HG02970 (cell line): ENCODE results near the gene PDCD1LG2.
A peak's percentile ranks its signal among the peaks of the same experiment; 100 is the strongest.
"Not testable (repeated sequence)": the region's sequence is repeated elsewhere in the genome, so short reads cannot be mapped to it uniquely, and the experiment has no call there.

Source experiments
- ATAC-seq: cut with Tn5 transposase; IDR thresholded peaks from one replicate; pipeline ENCODE4 v1.9.1; 2021; ENCODE audit warnings: mild to moderate bottlenecking, moderate library complexity, moderate number of reproducible peaks; ENCODE audit not compliant: unreplicated experiment, low FRiP score

The PDCD1LG2 gene

DNA sequence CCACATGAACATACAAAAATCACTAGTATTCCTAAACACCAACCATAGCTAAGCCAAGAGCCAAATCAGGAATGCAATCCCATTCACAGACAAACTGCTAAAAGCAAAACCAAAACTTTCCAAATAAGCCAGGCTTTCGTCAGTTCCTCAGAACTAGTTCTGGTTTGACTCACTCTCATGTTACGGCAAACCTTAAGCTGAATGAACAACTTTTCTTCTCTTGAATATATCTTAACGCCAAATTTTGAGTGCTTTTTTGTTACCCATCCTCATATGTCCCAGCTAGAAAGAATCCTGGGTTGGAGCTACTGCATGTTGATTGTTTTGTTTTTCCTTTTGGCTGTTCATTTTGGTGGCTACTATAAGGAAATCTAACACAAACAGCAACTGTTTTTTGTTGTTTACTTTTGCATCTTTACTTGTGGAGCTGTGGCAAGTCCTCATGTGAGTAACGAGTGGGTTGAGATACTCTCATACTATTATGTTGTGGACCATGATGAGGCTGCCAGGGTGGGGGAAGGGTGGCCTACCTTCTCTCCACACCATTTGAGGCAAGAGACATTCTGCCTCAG is at the start of gene PDCD1LG2:
Gene PDCD1LG2 (plus strand): TSS at position 172 of the 572 bp plus-strand sequence. CDS start 12,016 bp downstream, outside the sequence.
- ATAC-seq, result peak; percentile 72

DNA sequence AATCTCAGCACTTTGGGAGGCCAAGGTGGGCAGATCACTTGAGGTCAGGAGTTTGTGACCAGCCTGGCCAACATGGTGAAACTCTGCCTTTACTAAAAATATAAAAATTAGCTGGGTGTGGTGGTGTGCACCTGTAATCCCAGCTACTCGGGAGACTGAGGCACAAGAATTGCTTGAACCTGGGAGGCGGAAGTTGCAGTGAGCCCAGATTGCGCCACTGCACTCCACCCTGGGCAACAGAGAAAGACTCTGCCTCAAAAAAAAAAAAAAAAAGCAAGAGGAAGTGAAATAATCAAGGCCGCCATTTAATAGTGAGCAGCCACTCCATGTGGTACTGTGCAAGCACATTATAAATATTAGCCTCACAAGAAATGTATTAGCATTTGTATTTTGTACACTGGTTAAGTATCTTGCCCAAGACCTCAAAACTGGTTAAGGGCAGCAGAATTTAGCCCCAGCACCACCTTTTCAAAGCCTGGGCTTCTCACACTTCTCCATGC is 45.5 kb upstream of the PDCD1LG2 start:
- ATAC-seq, result not testable (repeated sequence)

DNA sequence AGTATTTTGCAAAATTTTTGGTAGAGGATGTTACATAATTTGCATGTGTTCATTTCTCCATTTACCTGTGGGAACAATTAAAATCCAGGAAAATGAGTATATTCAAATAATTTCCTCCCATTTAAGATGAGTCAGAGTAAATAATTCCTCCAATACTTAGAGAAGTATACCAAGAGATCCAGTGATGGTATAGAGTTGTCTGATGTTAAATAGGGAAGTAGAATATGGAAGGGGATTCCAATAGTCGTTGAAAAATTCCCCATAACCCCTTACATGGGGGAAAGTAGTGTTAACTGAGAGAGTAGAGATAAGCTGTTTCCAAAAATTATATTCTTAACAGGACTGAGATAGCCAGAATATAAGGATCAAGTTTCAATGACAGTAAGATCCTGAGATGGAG is 44.3 kb upstream of the PDCD1LG2 start:
- no peak for ATAC-seq

DNA sequence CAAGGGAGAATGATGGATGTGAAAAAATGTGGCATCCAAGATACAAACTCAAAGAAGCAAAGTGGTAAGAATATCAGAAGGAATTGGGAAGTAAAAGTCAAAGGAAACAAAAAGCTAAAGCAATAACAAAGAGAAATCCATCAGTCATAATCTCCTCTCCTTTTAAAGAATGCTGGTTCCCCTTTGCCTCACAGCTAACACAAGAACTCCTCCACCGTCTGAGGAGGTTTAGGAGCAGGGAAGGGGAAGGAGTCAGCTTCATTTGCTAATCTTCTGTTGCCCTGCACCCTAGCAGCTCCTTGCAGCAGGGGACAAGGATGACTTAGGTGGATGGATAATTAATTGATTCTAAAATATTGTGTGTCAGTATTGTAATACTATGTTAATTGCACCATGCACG is 43.6 kb upstream of the PDCD1LG2 start:
- ATAC-seq, result no peak

GRCh38 chr9:5468850-5469249 is 41.5 kb upstream of the PDCD1LG2 start:
- no peak for ATAC-seq

DNA sequence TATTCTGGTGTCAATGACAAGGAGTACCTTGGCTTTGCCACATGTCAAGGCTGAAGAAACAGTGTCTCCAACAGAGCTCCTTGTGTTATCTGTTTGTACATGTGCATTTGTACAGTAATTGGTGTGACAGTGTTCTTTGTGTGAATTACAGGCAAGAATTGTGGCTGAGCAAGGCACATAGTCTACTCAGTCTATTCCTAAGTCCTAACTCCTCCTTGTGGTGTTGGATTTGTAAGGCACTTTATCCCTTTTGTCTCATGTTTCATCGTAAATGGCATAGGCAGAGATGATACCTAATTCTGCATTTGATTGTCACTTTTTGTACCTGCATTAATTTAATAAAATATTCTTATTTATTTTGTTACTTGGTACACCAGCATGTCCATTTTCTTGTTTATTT is 40.2 kb upstream of the PDCD1LG2 start:
- no peak for ATAC-seq

- ATAC-seq, result no peak
These were observed 39.5 kb upstream of the PDCD1LG2 start for GRCh38 chr9:5470816-5471215.

GRCh38 chr9:5475611-5476010 is 34.7 kb upstream of the PDCD1LG2 start:
- not testable (repeated sequence) for ATAC-seq

- ATAC-seq, result no peak
These were observed 32.1 kb upstream of the PDCD1LG2 start for GRCh38 chr9:5478206-5478605.

GRCh38 chr9:5479994-5480694 is 30.2 kb upstream of the PDCD1LG2 start:
- no peak for ATAC-seq

- no peak for ATAC-seq
These were observed 29.4 kb upstream of the PDCD1LG2 start for GRCh38 chr9:5480919-5481318.

DNA sequence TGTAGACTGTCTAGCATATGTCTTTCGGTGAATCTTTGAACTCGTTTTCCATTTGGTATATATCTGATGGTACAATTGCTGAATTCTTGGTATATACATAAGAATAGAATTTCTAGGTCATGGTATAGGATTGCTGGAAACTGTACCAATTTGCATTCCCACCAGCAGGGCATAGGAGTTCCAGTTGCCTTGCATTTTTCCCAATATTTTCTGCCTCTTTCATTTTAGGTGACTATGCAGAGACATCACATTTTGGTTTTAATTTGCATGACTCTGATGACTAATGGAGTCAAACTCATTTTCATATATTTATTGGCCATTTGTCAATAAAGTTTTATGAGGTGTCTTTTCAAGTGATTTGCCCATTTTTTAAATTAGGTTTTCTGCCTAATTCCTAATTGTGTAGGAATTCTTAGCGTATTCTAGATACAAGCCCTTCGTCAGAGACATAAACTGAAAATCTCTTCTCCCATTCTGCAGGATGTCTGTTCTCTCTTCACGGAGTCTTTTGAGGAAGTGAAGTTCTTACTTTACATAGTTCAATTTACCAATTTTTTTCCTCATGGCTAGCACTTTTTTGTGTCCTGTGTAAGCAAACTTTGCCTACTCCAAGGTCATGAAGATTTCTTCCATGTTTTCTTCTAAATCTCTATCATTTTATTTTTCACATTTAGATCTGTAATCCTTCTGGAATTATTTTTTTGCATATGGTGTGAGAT is 28.9 kb upstream of the PDCD1LG2 start:
- no peak for ATAC-seq

GRCh38 chr9:5482194-5482593 is 28.1 kb upstream of the PDCD1LG2 start:
- no peak for ATAC-seq

DNA sequence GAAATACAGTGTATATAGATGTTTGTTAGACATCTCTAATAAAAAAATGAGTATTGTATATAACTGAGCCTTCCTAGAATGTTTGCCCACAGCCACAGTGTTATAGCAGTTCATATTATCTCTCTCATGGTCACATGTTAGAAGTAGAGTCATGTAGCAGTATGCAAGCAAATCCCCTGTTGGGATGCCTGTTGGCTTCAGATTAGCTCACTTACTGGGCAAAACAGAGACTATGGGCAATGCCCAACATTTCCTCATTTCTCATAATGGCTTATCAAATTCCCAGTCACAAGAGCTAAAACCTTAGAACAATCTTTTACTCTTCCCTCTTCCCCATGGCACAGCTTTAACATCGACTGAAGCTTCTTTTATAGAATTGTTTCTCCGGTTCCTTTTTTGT is 27.0 kb upstream of the PDCD1LG2 start:
- no peak for ATAC-seq

DNA sequence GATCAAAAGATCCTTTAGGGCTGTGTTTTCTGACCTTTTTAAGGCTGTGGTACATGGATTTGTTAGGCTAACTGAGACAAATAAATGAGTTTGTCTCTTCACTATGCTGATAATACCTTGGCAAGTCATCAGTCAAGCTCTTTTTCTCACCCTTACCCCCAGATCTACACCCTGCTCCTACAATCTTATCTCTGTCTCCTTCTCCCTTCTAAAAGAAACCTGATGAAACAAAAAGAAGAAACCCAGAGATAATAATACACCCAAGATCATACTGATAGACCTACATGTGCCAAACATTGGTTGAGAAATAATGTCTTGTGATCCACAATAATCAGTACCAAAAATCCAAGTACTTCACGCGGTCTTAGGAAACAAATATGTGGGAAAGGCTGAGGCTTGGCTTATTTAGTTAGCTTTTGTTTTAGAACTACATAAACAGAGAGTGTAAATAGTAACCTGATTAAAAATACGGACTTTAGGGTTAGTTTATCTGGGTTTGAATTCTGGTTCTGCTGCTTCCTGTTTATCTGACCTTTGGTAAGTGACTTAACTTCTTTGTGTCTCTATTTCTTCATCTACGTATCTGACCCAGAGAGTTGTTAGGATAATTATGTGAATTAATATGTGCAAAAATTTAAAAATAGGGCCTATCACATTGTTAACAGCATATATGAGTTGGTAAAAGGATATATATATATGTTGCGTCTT is 24.8 kb upstream of the PDCD1LG2 start:
- ATAC-seq, result no peak

DNA sequence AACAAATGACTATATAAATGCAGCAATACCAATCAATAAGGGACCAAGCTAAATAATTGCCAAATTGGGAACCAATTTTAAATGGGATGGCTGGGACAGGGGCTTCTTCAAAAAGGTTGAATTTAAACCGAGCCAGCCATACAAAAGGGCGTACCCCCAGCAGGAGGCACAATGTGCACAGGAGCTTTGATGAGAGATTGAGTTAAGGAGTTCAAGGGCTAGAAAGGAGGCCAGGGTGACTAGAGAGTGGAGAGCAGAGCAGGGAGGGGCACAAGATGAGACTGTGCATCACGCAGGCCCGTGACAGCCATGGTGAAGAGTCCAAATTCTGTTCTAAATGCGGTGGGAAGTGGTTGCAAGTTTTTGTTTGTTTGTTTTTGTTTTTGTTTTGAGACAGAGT is 23.3 kb upstream of the PDCD1LG2 start:
- ATAC-seq, result no peak

DNA sequence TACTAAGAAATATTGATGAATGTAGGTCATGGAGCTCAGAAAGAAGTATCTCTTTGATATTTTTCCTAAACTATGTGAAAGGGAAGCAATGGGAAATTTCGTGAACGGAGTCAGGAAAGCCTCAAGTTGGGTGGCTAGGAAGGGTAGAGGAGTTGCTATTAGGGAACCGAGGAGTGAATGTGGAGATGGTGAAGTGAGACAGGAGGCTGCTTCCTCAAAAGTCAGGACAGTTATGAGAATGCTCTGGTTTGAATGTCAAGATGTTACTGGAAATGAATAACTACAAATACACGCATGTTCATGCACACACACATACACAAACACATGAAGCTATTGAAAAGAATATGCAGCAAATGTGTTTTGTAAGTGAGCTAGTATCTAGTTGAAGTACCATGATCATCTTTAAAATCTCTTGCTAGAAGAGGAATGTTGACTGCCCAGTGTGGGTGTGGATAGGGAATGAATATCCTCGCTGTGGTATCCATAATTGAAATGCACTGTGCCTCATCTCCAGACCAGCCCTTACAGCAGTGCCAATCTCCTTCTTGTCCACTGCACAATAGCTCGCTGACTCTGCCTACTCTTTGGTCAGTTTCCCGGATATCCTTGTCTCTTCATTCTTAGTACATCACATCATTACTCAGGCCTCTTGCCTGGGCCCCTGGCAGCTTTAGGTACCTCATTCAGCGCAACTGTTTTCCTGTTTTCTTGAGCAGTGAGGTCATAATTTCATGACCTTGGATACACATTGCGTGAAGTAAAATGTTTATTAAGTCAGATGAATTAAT is 21.9 kb upstream of the PDCD1LG2 start:
- no peak for ATAC-seq

DNA sequence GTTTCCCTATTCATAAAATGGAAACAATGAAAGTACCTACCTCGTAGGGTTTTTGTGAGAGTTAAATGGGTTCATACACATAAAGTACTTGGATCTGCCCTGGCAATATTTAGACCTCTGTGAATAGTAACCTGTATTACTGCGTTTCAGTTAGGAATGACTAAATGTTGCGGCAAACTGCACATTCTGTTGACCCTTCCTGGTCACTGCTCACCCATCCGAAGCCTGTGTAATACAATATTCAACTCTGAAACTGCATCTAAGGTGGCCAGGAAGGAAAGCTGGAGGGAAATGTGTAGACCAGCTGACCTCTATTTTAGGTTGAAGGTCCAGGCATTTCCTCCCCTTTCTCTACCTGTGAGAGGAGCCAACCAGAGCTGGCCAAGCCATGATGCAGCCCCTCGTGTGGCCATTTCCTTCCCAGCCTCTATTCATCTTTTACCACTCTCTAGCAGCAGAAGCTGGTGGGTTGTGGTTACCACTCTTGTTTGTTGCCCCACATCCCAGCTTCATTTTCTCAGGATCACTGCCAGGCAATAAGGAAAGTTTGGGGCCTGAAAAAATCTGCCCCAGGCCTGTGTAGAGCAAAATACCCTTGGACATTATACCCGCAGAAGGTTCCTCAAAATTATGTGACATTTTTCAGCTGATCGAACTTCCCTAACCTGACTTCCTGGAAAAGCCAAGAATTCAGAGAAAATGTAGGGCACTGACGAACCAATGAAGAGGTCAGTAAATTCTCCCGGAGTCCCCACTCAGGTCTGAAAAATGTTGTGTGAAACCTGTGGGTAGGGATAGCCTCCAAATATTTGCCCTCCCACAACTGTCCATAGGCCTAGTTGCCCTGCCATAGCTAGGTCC is 20.5 kb upstream of the PDCD1LG2 start:
- ATAC-seq, result no peak

DNA sequence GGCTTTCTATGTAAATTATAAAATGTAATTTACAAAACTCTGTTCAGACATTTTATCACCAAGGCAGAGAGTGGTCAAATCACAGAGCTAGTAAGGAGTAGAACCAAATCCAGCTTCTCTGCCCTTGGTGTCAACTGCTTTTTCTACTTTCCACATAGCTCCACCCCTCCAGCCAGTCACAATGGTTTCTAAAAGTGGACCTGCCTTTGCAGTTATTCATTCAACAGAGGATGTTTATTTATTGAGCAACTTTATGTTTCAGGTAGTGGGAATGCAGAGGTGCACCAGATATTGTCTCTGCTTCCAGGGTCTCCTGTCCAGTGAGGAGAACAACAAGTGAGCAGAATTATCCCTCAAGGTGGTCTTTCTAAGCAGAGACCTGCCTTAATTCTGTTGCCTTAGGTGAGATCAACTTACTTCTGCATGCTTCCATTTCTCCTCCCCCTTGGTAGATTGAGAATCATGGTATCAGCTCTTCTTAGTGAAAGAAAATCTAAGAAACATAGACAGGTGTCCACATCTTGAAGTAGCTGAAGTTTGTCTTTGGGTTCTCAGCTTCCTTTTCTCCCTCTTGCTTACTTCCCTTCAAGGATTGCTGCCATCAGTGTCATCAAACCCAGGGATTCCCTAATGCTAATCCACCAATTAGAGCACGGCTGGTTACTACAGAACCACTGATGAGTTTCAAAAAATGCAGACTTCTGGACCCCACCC is 17.2 kb upstream of the PDCD1LG2 start:
- no peak for ATAC-seq
